Measurements from ENCODE around the gene ATG2A. TPM values are rescaled to one million over a fixed set of nuclear protein-coding genes. Genes with fewer than 3 reads are reported as not detected.
A peak's percentile ranks its signal among the peaks of the same experiment; 100 is the strongest.

Gene ATG2A
- total RNA-seq, 1 experiment from 2014 or later = 24.7 TPM

DNA sequence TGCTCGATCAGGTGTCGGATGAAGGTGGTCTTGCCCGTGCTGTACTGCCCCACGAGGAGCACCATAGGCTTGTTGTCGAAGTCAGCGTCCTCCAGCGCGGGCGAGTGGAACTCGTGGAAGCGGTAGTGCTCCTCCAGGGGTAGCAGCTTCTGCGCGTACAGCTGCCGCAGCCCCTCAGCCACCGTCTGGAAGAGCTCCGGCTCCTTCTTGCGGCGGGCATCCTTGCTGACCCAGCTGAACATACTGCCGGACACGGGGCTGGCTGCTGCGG lies 38.9 kb downstream of the ATG2A start (continued):
- TF ChIP-seq, protein P1, sequence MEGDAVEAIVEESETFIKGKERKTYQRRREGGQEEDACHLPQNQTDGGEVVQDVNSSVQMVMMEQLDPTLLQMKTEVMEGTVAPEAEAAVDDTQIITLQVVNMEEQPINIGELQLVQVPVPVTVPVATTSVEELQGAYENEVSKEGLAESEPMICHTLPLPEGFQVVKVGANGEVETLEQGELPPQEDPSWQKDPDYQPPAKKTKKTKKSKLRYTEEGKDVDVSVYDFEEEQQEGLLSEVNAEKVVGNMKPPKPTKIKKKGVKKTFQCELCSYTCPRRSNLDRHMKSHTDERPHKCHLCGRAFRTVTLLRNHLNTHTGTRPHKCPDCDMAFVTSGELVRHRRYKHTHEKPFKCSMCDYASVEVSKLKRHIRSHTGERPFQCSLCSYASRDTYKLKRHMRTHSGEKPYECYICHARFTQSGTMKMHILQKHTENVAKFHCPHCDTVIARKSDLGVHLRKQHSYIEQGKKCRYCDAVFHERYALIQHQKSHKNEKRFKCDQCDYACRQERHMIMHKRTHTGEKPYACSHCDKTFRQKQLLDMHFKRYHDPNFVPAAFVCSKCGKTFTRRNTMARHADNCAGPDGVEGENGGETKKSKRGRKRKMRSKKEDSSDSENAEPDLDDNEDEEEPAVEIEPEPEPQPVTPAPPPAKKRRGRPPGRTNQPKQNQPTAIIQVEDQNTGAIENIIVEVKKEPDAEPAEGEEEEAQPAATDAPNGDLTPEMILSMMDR (IDR thresholded peaks at IDR 0.05 in 2 of 3, conservative IDR thresholded peaks at IDR 0.05 in 1 of 3; ENCODE audit: borderline replicate concordance in 1 of 3, insufficient read depth in 1 of 3, low read depth in 2 of 3, low read length in 2 of 3) = no peak
- TF ChIP-seq SP1 (IDR thresholded peaks at IDR 0.05; ENCODE audit: low read depth) (no peak), RAD21 (IDR thresholded peaks at IDR 0.05; ENCODE audit: low read depth) (no peak), POLR2AphosphoS5 (IDR thresholded peaks at IDR 0.05; ENCODE audit: low read depth, low read length) (no peak)
- TF ChIP-seq, protein P2, sequence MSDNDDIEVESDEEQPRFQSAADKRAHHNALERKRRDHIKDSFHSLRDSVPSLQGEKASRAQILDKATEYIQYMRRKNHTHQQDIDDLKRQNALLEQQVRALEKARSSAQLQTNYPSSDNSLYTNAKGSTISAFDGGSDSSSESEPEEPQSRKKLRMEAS (IDR thresholded peaks at IDR 0.05) = no peak

DNA sequence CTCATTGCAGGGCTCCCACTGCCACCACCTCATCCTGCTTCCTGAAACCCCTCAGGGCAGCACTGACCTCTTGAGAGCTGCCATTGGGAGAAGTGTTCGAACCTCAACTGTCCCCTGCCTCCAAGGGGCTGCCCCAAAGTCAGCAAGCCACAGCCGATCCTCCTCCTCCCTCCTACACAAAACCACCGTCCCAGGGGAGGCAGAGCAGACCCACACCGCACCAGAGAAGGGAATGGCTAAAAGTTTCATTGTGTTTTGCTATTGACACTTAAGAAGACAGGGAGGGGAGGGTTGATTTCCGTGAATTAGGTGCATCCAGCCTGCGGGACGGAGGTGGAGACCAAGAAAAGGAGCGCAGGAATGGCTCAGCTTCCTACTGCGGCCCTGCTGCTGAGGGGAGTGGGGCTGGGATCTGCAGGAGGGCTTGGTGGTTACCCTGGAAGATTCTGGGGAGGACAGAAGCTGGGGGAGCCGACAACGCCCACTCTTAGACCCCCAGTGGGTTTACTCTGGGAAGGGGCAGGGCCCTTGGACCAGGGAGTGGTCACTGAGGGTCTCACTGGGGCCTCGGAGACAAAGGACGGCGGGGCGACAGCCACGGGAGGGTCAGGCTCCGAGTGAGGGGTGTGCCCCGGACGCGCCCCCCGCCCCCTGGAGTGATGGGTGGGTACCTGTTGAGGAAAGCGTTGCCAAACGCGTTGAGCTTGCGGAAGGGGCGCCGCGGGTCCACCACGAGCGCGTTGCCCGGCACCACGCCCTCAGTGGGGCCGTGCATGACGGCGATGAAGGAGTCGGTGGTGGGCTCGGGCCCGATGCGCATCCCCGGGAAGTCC lies 39.4 kb downstream of the ATG2A start:
- ATAC-seq = peak; percentile 5
- intact Hi-C loops (cut with micrococcal nuclease) = loop anchor here (1.0 kb wide), 2 partner anchors 30 to 150 kb away; partner anchors contain the start of gene SNX15

More for the DNA sequence above, 39.4 kb downstream of the ATG2A start:
- Histone ChIP-seq H3K9me3 (ENCODE audit: control insufficient read depth in 1 of 2, insufficient read depth in 1 of 2, low read depth in 1 of 2, low read length in 2 of 2) (no peaks in the 10 kb centered on the region), H3K79me2 (ENCODE audit: insufficient read depth, low read length) (peaks cover 56% of the 10 kb centered on the region), H3K4me1 (ENCODE audit: control insufficient read depth in 1 of 2, insufficient read depth in 2 of 2, low read length in 2 of 2) (peaks cover 22 to 33% of the 10 kb centered on the region in 2 experiments), H2AFZ (ENCODE audit: low read depth, low read length, poor library complexity, severe bottlenecking) (no peak overlapping the region), H3K4me3 (replicated peaks in 1 of 2; ENCODE audit: low read depth in 1 of 2, low read length in 2 of 2) (peak overlapping the region; percentile 95 to 99), H3K36me3 (ENCODE audit: control insufficient read depth in 1 of 2, insufficient read depth in 2 of 2, low read length in 2 of 2) (peaks cover 12 to 28% of the 10 kb centered on the region in 2 experiments), H3K4me2 (ENCODE audit: low read length) (peak overlapping the region; percentile 97), H3K9me2 (ENCODE audit: insufficient read depth) (no peaks in the 10 kb centered on the region), H3K27ac (ENCODE audit: low read depth, low read length) (peak overlapping the region; percentile 84), H3K27me3 (ENCODE audit: insufficient read depth, low read length) (no peaks in the 10 kb centered on the region), H3K9ac (ENCODE audit: low read length) (peak overlapping the region; percentile 86), H4K20me1 (ENCODE audit: insufficient read depth) (no peaks in the 10 kb centered on the region)
- CTCF ChIA-PET = interaction anchor here (1.5 to 1.9 kb wide), 3 partner anchors 10 to 29 kb away, joined by 3 to 5 read pairs (median 4); no protein-coding TSS in a partner anchor
- TF ChIP-seq ELF1 (IDR thresholded peaks at IDR 0.05; ENCODE audit: borderline replicate concordance, low read depth) (no peak), EGR1 (IDR thresholded peaks at IDR 0.05; ENCODE audit: low read depth) (no peak), EZH2 (IDR thresholded peaks at IDR 0.05) (no peak), ZNF274 (IDR thresholded peaks at IDR 0.05; ENCODE audit: low read depth, low read length) (no peak), FOSL1 (IDR thresholded peaks at IDR 0.05; ENCODE audit: low read depth) (no peak), SP1 (IDR thresholded peaks at IDR 0.05; ENCODE audit: low read depth) (no peak), POLR2A (IDR thresholded peaks at IDR 0.05; ENCODE audit: borderline replicate concordance, extremely low read depth, insufficient read depth, insufficient read length) (no peak), POLR2AphosphoS5 (IDR thresholded peaks at IDR 0.05; ENCODE audit: low read depth, low read length) (no peak), EZH2phosphoT487 (IDR thresholded peaks at IDR 0.05; ENCODE audit: borderline replicate concordance) (no peak), YY1 (IDR thresholded peaks at IDR 0.05; ENCODE audit: extremely low read depth, insufficient replicate concordance, low read depth, low read length) (no peak), SIN3A (IDR thresholded peaks at IDR 0.05; ENCODE audit: low read depth) (no peak)
- TF ChIP-seq, protein P3, sequence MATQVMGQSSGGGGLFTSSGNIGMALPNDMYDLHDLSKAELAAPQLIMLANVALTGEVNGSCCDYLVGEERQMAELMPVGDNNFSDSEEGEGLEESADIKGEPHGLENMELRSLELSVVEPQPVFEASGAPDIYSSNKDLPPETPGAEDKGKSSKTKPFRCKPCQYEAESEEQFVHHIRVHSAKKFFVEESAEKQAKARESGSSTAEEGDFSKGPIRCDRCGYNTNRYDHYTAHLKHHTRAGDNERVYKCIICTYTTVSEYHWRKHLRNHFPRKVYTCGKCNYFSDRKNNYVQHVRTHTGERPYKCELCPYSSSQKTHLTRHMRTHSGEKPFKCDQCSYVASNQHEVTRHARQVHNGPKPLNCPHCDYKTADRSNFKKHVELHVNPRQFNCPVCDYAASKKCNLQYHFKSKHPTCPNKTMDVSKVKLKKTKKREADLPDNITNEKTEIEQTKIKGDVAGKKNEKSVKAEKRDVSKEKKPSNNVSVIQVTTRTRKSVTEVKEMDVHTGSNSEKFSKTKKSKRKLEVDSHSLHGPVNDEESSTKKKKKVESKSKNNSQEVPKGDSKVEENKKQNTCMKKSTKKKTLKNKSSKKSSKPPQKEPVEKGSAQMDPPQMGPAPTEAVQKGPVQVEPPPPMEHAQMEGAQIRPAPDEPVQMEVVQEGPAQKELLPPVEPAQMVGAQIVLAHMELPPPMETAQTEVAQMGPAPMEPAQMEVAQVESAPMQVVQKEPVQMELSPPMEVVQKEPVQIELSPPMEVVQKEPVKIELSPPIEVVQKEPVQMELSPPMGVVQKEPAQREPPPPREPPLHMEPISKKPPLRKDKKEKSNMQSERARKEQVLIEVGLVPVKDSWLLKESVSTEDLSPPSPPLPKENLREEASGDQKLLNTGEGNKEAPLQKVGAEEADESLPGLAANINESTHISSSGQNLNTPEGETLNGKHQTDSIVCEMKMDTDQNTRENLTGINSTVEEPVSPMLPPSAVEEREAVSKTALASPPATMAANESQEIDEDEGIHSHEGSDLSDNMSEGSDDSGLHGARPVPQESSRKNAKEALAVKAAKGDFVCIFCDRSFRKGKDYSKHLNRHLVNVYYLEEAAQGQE (IDR thresholded peaks at IDR 0.05; ENCODE audit: low read depth) = no peak
- TF ChIP-seq, protein P2 (IDR thresholded peaks at IDR 0.05) = no peak
- no peak for DNase-seq (ENCODE audit: low read depth, low spot score)
- RAD21 ChIA-PET (ENCODE audit: low non-redundant PET in 1 of 2, low total read pairs in 2 of 2, uncharacterized antibody in 2 of 2, unreplicated experiment in 2 of 2) = interaction anchor here (0.7 to 1.4 kb wide), 2 partner anchors 22 to 29 kb away, joined by 3 read pairs; no protein-coding TSS in a partner anchor
- no TSS peak for BruUV-seq (replicated peaks)
- POLR2A ChIA-PET = interaction anchor here (1.2 to 5.5 kb wide), 4 partner anchors 13 to 31 kb away, joined by 3 to 56 read pairs (median 24); partner anchors contain the start of gene CDC42BPG

Data from HCT116 (cell line).